Measurements from ENCODE around the gene CELSR1. TPM values are rescaled to one million over a fixed set of nuclear protein-coding genes. Genes with fewer than 3 reads are reported as not detected.

CELSR1 gene
- total and polyA plus RNA-seq, 12 donors: 0.11 to 4.3 (median 1.9) TPM

- no peak for TF ChIP-seq CTCF (IDR thresholded peaks at IDR 0.05)
- no peak for TF ChIP-seq POLR2A (IDR thresholded peaks at IDR 0.05)
- intact Hi-C loops (cut with DNase I): no loop called here
These were observed 67.7 kb downstream of the CELSR1 start for GRCh38 chr22:46469711-46470110.

DNA sequence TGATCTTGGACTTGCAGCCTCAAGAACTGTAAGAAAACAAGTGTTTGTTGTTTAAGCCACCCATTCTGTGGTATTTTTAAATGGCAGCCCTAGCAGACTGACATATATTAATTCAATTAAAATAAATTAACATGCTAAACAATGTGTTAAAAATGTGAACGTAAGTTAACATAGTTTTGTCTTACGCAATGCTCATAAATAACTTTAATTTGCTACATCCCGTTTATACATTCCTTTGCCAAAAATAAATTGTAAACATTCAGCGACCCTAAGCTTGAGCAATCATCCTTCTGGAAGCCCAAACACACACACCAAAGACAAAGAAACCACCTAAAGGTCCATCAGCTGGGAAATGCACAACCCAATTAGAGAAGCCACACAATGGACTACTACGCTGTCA is 70.4 kb downstream of the CELSR1 start:
- Histone ChIP-seq H3K27ac (no peak overlapping the region), H3K4me3 (no peak overlapping the region), H3K4me1 (replicated peaks in 1 of 2) (no peaks in the 10 kb centered on the region), H3K9me3 (replicated peaks in 1 of 3) (no peaks in the 10 kb centered on the region), H3K36me3 (replicated peaks in 1 of 2) (no peaks in the 10 kb centered on the region), H3K27me3 (no peaks in the 10 kb centered on the region)
- 55 to 65% (median 61%) methylated on average over 5 of the region's 5 CpGs for WGBS, 4 donors
- TF ChIP-seq POLR2A (IDR thresholded peaks at IDR 0.05): no peak
- no peak for TF ChIP-seq CTCF (IDR thresholded peaks at IDR 0.05)
- intact Hi-C loops (cut with DNase I): no loop called here
- no peak for DNase-seq

More at GRCh38 chr22:46469711-46470110, 67.7 kb downstream of the CELSR1 start:
- DNase-seq: no peak
- Histone ChIP-seq H3K27ac (no peak overlapping the region), H3K4me3 (no peak overlapping the region), H3K36me3 (replicated peaks in 1 of 2) (no peaks in the 10 kb centered on the region), H3K4me1 (replicated peaks in 1 of 2) (no peaks in the 10 kb centered on the region), H3K9me3 (replicated peaks in 1 of 3) (no peaks in the 10 kb centered on the region), H3K27me3 (peaks cover 6% of the 10 kb centered on the region)
- 69 to 80% (median 74%) methylated on average over 6 of the region's 6 CpGs for WGBS, 4 donors

DNA sequence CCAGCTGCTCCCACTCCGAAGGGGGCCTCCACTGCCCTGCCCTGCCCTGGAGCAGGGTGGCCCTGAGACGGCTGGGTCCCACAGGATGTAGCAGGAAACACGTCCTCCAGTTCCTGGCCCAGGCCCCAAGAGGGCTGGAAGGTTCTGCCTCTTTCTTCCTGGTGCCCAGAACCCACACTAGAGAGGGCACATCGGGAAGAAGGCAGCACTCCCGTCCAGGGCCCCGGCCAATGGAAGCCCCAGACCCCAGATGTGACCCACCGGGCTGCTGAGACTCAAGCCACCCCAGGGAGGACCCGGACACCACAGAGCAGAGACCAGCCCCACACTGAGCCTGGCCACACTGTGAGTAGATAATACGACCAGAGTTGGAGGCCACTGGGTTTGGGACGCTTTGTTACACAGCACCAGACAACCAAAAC is 71.2 kb downstream of the CELSR1 start:
- no peaks in the 10 kb centered on the region for H3K9me3 ChIP-seq (replicated peaks in 1 of 3)
- no peak for DNase-seq
- no peak overlapping the region for H3K4me3 ChIP-seq
- 70 to 75% (median 75%) methylated on average over 8 to 10 of the region's 10 CpGs for WGBS, 4 donors
- no peaks in the 10 kb centered on the region for H3K36me3 ChIP-seq (replicated peaks in 1 of 2)
- TF ChIP-seq POLR2A (IDR thresholded peaks at IDR 0.05) (no peak), CTCF (IDR thresholded peaks at IDR 0.05) (no peak)
- H3K27me3 ChIP-seq: no peaks in the 10 kb centered on the region
- H3K27ac ChIP-seq: no peak overlapping the region
- H3K4me1 ChIP-seq (replicated peaks in 1 of 2): no peaks in the 10 kb centered on the region
- intact Hi-C loops (cut with DNase I): no loop called here

DNA sequence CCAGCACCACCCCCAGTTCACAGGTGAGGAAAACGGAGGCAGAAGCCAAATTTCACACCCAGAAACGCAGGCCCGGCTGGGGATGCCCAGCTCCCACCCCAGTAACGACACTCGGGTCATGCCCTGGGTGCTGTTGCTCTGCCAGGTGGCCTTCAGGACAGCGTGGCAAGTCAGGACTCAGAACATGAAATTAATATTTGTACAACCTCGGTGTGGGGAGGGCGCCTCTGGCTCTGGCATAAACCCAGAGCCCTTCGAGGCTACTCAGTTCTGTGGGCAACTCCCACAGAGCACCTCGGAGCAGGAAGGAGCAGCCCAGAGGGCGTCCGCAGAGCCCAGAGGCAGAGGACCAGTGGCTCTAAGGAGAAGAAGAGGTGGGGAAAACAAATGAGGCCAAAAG is 71.6 kb downstream of the CELSR1 start:
- H3K27me3 ChIP-seq: no peaks in the 10 kb centered on the region
- no peak overlapping the region for H3K27ac ChIP-seq
- 57 to 81% (median 70%) methylated on average over 10 to 12 of the region's 12 CpGs for WGBS, 4 donors
- no peak overlapping the region for H3K4me3 ChIP-seq
- TF ChIP-seq CTCF (IDR thresholded peaks at IDR 0.05): no peak
- no peak for TF ChIP-seq POLR2A (IDR thresholded peaks at IDR 0.05)
- H3K9me3 ChIP-seq (replicated peaks in 1 of 3): no peaks in the 10 kb centered on the region
- intact Hi-C loops (cut with DNase I): no loop called here
- DNase-seq: no peak
- H3K4me1 ChIP-seq (replicated peaks in 1 of 2): no peaks in the 10 kb centered on the region
- no peaks in the 10 kb centered on the region for H3K36me3 ChIP-seq (replicated peaks in 1 of 2)

Data from adrenal gland (tissue), 12 donors.